PFSK-1 (cell line): ENCODE data around the gene ZNF418. TPM values are rescaled to one million over a fixed set of nuclear protein-coding genes. Genes with fewer than 3 reads are reported as not detected.

Experiments
- FOXP2 ChIP-seq: optimal IDR thresholded peaks from 2 replicates; pipeline ENCODE3; 2011; ENCODE audit warnings: borderline replicate concordance, control low read depth, inconsistent platforms; ENCODE audit not compliant: insufficient read depth; ENCODE audit errors: extremely low read length, extremely low read depth
- POLR2AphosphoS5 ChIP-seq: IDR thresholded peaks from 2 replicates; pipeline ENCODE4 v1.6.1; 2012; ENCODE audit warnings: low read depth, mild to moderate bottlenecking, control low read depth, low read length, moderate library complexity
- SIN3A ChIP-seq: IDR thresholded peaks from 2 replicates; pipeline ENCODE4 v1.6.1; 2012; ENCODE audit warnings: mild to moderate bottlenecking, low read length, moderate library complexity, borderline replicate concordance; ENCODE audit not compliant: insufficient read depth
- TAF1 ChIP-seq: IDR thresholded peaks from 2 replicates; pipeline ENCODE4 v1.6.1; 2012; ENCODE audit warnings: low read length, control low read depth, borderline replicate concordance; ENCODE audit not compliant: insufficient read depth
- polyA plus RNA-seq: library from polyadenylated mRNA; unstranded; fragments of >200 nt; gene quantifications from one replicate; pipeline ENCODE4 v1.2.1, GENCODE V29; 2012; ENCODE audit warnings: low read depth, missing spikeins; ENCODE audit not compliant: insufficient read length
- TF ChIP-seq, protein P1 (sequence below), 2 experiments: IDR thresholded peaks; 2 replicates each; pipeline versions ENCODE4 v1.6.1 to v1.8.0; 2011 to 2012; ENCODE audit warnings: low read depth in 2 of 2, low read length in 2 of 2, control low read depth in 1 of 2, inconsistent platforms in 1 of 2, mild to moderate bottlenecking in 1 of 2, moderate library complexity in 1 of 2; ENCODE audit not compliant: insufficient read depth in 1 of 2

ZNF418 gene
- polyA plus RNA-seq, result 1.8 TPM

GRCh38 chr19:57934820-57935665 lies at the start of gene ZNF418:
Gene ZNF418, minus strand, starts transcription at chr19:57935402. Its CDS starts 1,580 bp downstream, at chr19:57933822.
- TF ChIP-seq POLR2AphosphoS5, result peak; percentile 81
- TF ChIP-seq SIN3A, result peak; percentile 31; the same call in 1 of the 2 replicates
- TF ChIP-seq TAF1, result 0 out of 2 replicates have a peak, but pooled peaks have one; percentile 28
- TF ChIP-seq, protein P1, sequence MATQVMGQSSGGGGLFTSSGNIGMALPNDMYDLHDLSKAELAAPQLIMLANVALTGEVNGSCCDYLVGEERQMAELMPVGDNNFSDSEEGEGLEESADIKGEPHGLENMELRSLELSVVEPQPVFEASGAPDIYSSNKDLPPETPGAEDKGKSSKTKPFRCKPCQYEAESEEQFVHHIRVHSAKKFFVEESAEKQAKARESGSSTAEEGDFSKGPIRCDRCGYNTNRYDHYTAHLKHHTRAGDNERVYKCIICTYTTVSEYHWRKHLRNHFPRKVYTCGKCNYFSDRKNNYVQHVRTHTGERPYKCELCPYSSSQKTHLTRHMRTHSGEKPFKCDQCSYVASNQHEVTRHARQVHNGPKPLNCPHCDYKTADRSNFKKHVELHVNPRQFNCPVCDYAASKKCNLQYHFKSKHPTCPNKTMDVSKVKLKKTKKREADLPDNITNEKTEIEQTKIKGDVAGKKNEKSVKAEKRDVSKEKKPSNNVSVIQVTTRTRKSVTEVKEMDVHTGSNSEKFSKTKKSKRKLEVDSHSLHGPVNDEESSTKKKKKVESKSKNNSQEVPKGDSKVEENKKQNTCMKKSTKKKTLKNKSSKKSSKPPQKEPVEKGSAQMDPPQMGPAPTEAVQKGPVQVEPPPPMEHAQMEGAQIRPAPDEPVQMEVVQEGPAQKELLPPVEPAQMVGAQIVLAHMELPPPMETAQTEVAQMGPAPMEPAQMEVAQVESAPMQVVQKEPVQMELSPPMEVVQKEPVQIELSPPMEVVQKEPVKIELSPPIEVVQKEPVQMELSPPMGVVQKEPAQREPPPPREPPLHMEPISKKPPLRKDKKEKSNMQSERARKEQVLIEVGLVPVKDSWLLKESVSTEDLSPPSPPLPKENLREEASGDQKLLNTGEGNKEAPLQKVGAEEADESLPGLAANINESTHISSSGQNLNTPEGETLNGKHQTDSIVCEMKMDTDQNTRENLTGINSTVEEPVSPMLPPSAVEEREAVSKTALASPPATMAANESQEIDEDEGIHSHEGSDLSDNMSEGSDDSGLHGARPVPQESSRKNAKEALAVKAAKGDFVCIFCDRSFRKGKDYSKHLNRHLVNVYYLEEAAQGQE (IDR thresholded peaks at IDR 0.05; ENCODE audit: insufficient read depth in 1 of 2, low read depth in 2 of 2, low read length in 2 of 2), result no peak
- no peak for TF ChIP-seq FOXP2

DNA sequence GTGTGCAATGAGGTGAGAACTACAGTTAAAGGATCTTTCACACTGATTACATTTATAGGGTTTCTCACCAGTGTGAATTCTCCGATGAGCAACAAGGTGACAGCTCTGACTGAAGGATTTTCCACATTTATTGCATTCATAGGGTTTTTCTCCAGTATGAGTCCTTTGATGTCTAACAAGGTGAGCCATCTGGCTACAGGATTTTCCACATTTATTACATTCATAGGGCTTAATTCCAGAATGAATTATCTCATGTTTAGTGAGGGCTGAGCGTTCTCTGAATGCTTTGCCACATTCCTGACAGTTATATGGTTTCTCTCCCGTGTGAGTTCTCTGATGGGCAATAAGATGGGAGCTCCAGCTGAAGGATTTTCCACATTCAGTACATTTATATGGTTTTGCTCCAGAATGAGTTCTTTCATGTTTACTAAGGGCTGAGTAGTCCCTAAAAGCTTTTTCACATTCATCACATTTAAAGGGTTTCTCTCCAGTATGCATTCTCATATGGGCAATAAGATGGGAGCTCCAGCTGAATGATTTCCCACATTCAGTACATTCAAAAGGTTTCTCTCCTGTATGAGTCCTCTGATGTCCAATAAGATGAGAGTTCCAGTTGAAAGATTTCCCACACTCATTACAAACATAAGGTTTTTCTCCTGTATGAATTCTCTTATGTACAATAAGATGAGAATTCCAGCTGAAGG lies 43.5 kb upstream of the ZNF418 start:
- TF ChIP-seq TAF1 (no peak), SIN3A (no peak), POLR2AphosphoS5 (no peak)
- TF ChIP-seq, protein P1 (IDR thresholded peaks at IDR 0.05; ENCODE audit: insufficient read depth in 1 of 2, low read depth in 2 of 2, low read length in 2 of 2), result no peak

DNA sequence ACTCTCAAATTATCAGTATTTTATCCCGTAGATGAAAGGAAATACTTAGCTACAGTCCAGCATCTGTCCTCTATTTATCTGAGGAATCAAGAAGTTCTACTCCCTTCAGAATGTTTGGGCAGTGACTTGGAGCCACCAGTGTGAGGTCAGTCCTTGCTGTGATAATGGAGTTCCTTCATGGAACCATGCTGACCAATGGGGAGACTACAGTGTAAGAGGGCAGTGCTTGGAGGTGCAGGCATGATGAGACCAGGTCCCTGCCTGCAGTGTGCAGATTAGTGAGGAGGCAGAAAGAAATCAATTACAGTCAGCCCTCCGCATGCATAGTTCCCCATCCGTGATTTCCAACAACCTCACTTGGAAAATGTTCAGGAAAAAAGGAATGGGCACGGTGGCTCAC lies 39.2 kb upstream of the ZNF418 start, which contains the start of gene C19orf18:
Gene C19orf18 (minus strand): TSS at position 101 of the 400 bp plus-strand sequence. CDS start 102 bp downstream, outside the sequence.
- no peak for TF ChIP-seq FOXP2
- TF ChIP-seq SIN3A, result no peak
- TF ChIP-seq, protein P1 (IDR thresholded peaks at IDR 0.05; ENCODE audit: insufficient read depth in 1 of 2, low read depth in 2 of 2, low read length in 2 of 2), result no peak
- no peak for TF ChIP-seq TAF1
- TF ChIP-seq POLR2AphosphoS5, result no peak

DNA sequence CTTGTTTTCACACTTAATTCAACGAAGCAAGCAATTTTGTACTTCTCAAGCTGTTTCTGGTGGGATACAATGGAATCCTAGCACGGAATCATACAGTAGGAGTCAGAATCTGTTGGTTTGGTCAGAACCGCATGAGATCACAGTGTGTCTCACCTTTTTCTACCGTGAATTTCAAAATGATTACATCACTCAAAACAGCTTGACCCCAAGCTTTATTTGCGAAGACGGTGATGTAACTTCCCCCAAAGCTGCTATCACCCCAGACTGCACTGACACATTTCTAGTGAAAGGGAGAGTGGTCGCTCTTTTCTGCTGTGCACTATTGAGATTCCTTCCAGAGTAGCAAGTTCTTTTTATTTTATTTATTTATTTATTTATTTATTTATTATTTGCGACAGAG lies 29.6 kb upstream of the ZNF418 start:
- TF ChIP-seq SIN3A, result no peak
- TF ChIP-seq FOXP2, result no peak
- no peak for TF ChIP-seq POLR2AphosphoS5
- TF ChIP-seq, protein P1 (IDR thresholded peaks at IDR 0.05; ENCODE audit: insufficient read depth in 1 of 2, low read depth in 2 of 2, low read length in 2 of 2), result no peak
- no peak for TF ChIP-seq TAF1
